CD4-positive, alpha-beta T cell treated with Interleukin-10 for 1 hour (primary cell): Measurements from ENCODE around the gene KCNH1.

Source experiments
- DNase-seq: peaks from one replicate; pipeline ENCODE4 v3.0.0-alpha.2; 2020

The KCNH1 gene

DNA sequence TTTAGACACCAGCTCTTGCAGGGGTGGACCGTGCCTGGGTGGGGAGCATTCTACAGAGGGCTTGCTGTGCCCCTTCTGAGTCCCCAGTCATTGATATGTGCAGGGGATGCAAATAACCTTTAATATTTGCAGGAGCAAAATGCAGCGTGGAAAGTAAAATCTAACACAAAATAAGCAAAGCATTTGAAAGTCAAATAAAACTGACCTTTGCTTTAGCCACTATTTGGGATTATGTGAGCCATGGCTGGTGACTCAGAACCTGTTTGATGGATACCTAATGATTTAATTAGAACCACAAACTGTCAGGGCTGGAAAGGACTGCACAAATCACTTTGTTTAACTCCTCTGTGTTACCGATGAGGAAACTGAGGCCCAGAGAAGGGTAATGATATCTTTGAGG, 427.7 kb downstream of the KCNH1 start:
- no peak for DNase-seq

- no peak for DNase-seq
Observed at GRCh38 chr1:210705086-210705485, 428.9 kb downstream of the KCNH1 start.

GRCh38 chr1:210703593-210703992, 430.4 kb downstream of the KCNH1 start:
- no peak for DNase-seq

- no peak for DNase-seq
Observed at GRCh38 chr1:210702506-210702905, 431.4 kb downstream of the KCNH1 start.

GRCh38 chr1:210700511-210700910, 433.4 kb downstream of the KCNH1 start:
- DNase-seq = no peak

DNA sequence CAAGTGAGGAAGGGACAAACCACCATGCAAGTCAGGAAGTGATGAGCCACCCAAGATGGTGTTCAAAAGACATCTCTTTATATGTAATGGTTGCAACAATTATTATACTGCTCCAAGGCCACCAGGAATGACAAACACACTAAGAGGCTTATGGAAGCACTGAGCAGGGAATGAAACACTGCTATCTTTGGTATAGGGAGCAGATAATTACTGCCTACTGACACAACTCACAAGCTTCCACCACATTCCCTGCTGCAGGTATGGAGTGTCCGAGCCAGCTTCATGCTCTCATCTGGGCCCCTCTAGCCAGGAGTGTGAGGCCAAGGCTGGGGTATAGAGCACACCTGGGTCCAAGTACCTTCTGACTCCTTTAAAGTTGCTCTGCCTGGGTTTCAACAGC, 433.9 kb downstream of the KCNH1 start:
- no peak for DNase-seq

DNA sequence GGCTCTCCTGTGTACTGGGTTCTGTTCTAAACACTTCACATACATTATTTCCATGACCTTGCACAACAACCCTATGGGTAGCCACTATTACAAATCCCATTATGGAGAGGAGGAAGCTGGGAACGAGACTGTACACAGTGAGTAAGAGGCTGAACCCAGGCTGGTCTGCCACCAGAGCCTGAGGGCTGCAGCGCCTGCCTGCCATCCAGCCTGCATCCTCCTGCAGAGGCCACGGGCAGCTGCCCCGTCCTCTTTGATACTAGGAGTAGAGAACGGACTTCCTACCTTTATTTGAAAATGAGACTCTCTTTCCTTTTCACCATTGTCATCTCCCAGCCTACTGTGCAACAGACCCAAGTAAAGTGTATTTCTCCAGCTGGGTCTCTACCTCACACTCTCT, 435.3 kb downstream of the KCNH1 start:
- no peak for DNase-seq

DNA sequence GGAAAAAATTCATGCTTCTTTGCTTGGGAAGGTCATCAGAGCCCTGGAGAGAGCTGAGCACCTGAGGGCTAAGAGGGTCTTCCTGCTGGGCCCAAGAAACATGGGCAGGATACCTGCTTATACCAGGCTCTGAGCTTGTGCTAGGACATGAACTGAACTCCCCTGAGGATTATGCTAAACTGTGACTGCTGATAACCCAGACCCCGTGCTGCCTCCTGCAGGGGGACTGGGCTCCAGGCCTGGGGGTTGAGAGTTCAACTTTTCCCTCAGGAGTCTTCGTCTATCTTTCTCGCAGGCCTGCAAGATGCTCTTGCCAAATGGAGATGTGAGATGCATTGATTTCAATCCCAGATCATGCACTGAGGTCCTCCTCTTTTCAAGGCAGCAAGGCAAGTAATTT, 436.8 kb downstream of the KCNH1 start:
- no peak for DNase-seq

- DNase-seq = no peak
Observed at GRCh38 chr1:210696709-210697108, 437.2 kb downstream of the KCNH1 start.

- no peak for DNase-seq
Observed at GRCh38 chr1:210695026-210695425, 438.9 kb downstream of the KCNH1 start.

- DNase-seq = no peak
Observed at GRCh38 chr1:210692796-210693195, 441.2 kb downstream of the KCNH1 start.

- DNase-seq = no peak
Observed at GRCh38 chr1:210691039-210691610, 442.8 kb downstream of the KCNH1 start.

GRCh38 chr1:210690236-210690635, 443.7 kb downstream of the KCNH1 start:
- DNase-seq = no peak

DNA sequence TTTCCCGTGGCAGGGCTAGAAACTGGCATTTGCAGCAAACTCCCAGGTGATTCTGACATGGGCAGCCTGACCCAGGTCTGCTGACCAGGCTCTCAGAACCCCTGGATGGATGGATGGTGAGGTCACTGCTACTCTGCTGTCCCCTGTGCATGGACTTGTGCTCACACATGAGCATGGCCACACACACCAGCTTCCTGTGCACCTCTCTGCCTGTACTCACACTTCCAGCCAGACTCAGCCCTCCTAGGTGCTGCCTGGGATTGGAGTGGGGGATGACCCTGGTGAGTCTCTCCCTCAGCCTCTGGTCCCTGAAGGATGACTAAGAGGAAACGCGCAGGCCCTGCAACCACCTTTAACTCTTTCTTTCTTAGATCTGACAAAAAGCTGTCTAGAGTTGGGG, 444.1 kb downstream of the KCNH1 start:
- DNase-seq = no peak

DNA sequence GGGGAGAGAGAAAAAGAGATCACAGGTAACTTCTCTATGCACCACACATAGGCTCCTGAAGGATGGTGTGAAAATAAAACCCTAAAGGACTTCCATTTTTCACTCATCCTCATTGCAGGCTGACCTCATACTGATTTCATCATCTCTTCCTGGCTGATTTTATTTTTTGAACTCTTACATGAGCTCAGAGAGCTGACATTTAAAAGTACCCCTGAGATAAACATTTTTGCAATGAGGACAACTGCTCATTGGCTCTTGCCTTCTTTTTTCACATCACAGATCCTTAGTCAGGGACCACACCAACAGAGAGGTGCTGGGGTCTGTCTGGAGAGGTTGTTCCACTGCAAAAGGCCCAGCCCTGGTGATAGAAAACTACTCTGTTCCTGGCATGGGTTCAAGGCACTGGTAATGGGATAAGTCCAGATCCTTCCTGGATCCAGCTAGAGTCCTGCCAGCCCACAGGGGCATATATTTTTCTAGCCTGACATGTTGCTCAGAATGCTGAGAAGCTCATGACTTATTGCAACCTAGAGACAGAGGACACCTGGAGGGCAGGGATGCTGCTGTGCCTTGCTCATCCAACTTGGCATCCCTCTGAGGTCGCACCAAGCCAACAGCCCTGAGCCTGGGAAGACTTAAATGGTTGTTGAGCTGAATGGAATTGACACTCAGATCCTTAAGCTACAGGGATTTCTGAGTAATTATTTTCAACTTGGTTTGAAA, 445.3 kb downstream of the KCNH1 start:
- DNase-seq = no peak

DNA sequence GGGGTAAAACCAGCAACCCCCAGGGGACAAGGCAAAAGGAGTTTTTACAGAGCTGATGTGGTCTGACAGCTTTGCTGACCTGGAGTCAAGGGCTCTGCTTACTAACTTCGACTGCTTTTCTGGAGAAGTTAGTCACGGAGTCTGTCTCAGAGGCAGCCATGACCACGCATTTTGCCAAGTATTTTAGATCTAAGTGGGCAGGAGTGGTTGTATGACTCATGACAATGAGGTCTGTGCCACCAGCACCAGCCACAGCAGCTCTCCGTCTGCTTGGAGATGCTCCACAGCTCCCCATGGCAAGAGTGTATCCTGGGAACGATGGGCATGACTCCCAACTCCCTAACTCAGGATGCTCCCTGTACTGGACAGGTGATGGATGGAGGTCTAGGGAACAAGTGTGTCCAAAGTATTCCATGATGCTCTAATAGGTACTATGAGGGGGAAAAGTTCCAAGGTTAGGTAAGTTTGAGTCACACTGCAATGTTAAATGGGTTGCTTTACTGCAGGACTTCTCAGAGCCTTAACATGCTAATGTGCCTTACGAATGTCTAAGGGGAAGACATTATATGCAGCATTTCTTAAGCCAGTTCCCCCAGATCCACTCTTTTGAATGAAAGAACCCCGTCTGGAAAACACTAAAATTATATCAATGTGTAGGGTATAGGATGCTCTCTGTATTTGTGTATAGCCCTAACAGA, 446.2 kb downstream of the KCNH1 start:
- DNase-seq = no peak

DNA sequence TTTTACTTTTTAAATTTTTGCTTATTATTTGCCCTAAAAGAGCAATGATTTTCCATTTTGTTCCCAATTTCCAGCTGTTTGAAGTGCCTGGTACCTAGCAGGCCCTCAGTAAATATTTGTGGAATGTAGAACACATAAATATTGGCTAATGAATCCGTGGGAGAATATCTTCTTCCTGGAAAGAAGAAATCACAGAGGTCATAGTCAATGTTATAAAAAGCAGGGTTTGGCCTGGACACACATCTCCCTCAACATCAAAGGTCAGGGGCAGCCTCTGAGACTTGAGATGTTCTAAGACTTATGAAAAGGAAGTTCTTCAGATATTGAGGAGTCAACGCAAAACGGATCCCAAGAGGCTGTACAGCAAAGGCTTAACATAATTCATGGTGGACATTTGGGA, 447.1 kb downstream of the KCNH1 start:
- no peak for DNase-seq

DNA sequence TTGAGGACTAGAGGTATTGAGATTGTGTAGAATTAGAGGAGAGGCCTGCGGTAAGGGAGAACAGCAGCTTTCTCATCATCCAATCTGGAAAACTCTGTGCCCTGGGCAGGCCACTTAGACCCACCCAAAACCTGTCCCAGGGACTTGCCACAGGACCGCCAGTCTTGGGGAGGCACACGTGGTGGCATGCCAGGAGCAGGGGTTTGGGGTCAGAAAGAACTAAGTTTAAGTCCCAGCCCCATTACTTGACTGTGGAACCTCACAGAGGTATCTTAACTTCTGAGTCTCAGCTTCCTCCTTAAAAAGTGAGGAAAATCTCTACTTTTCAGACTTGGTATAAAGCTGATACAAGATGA, 448.7 kb downstream of the KCNH1 start:
- no peak for DNase-seq

GRCh38 chr1:210684466-210685294, 449.3 kb downstream of the KCNH1 start:
- DNase-seq = no peak

- no peak for DNase-seq
Observed at GRCh38 chr1:210683403-210684047, 450.4 kb downstream of the KCNH1 start.

GRCh38 chr1:210681158-210681557, 452.8 kb downstream of the KCNH1 start:
- no peak for DNase-seq

DNA sequence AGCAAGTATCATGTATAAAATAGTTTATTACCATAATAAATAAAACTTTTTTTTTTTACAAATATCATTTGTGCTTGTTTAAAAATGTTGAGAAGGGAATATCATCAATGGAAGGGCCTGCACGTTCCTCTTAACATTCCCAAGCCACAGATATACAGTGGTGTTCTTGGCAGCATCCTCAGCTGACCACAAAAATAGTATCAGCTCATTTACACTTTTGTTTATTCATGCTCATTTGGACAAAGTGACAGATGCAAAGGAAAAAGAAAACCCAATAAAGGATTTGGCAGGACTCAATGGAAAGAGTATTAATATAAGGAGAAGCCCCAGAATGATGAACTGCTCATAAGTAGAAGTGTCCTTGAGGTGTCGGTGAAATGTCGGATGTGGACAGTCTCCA, 455.6 kb downstream of the KCNH1 start:
- DNase-seq = no peak

- no peak for DNase-seq
Observed at GRCh38 chr1:210677533-210677932, 456.4 kb downstream of the KCNH1 start.
